MG63 (cell line): Measurements from ENCODE around the gene ALAS1. TPM values are rescaled to one million over a fixed set of nuclear protein-coding genes. Genes with fewer than 3 reads are reported as not detected.

ENCODE experiments used
- DNase-seq: peaks from one replicate; pipeline ENCODE4 v3.0.0-alpha.2; 2020
- H3K27me3 ChIP-seq: fragments of 250-450 bp; sonication (Bioruptor Pico); 2 replicates; pipeline ENCODE4 v1.5.1; 2020; ENCODE audit warnings: mild to moderate bottlenecking, moderate library complexity
- H3K36me3 ChIP-seq: fragments of 250-450 bp; sonication (Bioruptor Pico); 2 replicates; pipeline ENCODE4 v1.5.1; 2020; ENCODE audit warnings: mild to moderate bottlenecking, moderate library complexity
- H3K4me3 ChIP-seq: fragments of 250-450 bp; sonication (Bioruptor Pico); 2 replicates; pipeline ENCODE4 v1.5.1; 2020; ENCODE audit warnings: mild to moderate bottlenecking, moderate library complexity
- H3K9me3 ChIP-seq: fragments of 250-450 bp; sonication (Bioruptor Pico); 2 replicates; pipeline ENCODE4 v1.5.1; 2020; ENCODE audit warnings: mild to moderate bottlenecking, moderate library complexity
- total RNA-seq: library from RNA; depleted of rRNA; stranded (reverse); fragments of >200 nt; shearing (Covaris generic); gene quantifications from 2 replicates; pipeline ENCODE4 v1.2.3, GENCODE V29; 2014; ENCODE audit warnings: low replicate concordance

Gene ALAS1
- total RNA-seq, 1 experiment from 2014 or later = 34.0 TPM

- DNase-seq = no peak
Measured at GRCh38 chr3:52222319-52223221, 24.6 kb downstream of the ALAS1 start.

GRCh38 chr3:52223449-52224408 lies 25.8 kb downstream of the ALAS1 start:
- Histone ChIP-seq H3K4me3 (no peak overlapping the region), H3K9me3 (no peaks in the 10 kb centered on the region), H3K36me3 (no peaks in the 10 kb centered on the region), H3K27me3 (no peaks in the 10 kb centered on the region)
- no peak for DNase-seq

More at GRCh38 chr3:52222319-52223221, 24.6 kb downstream of the ALAS1 start:
- Histone ChIP-seq H3K9me3 (no peaks in the 10 kb centered on the region), H3K36me3 (no peaks in the 10 kb centered on the region), H3K27me3 (no peaks in the 10 kb centered on the region), H3K4me3 (no peak overlapping the region)

GRCh38 chr3:52225452-52226228 lies 27.7 kb downstream of the ALAS1 start, which contains the start of gene TLR9:
Gene TLR9 (minus strand): TSS chr3:52225645. CDS start chr3:52225529, 116 bp downstream.
- Histone ChIP-seq H3K4me3 (no peak within 1 kb of the TSS), H3K27me3 (no peaks in the 10 kb centered on the region), H3K9me3 (no peaks in the 10 kb centered on the region), H3K36me3 (no peaks in the 10 kb centered on the region)
- DNase-seq = no peak

GRCh38 chr3:52226229-52226817 lies 28.4 kb downstream of the ALAS1 start:
- Histone ChIP-seq H3K4me3 (no peak overlapping the region), H3K27me3 (no peaks in the 10 kb centered on the region), H3K9me3 (no peaks in the 10 kb centered on the region), H3K36me3 (peaks cover 1% of the 10 kb centered on the region; the same call in 1 of the 2 replicates)
- DNase-seq = no peak

GRCh38 chr3:52227117-52227516 lies 29.2 kb downstream of the ALAS1 start:
- Histone ChIP-seq H3K36me3 (peaks cover 3% of the 10 kb centered on the region; the same call in 1 of the 2 replicates), H3K27me3 (no peaks in the 10 kb centered on the region), H3K4me3 (no peak overlapping the region), H3K9me3 (no peaks in the 10 kb centered on the region)
- DNase-seq = no peak

- peaks cover 3% of the 10 kb centered on the region; the same call in 1 of the 2 replicates for H3K36me3 ChIP-seq
- H3K4me3 ChIP-seq = no peak overlapping the region
- H3K27me3 ChIP-seq = no peaks in the 10 kb centered on the region
- H3K9me3 ChIP-seq = no peaks in the 10 kb centered on the region
- no peak for DNase-seq
Measured at GRCh38 chr3:52227766-52228165, 29.8 kb downstream of the ALAS1 start.

GRCh38 chr3:52228266-52228665 lies 30.3 kb downstream of the ALAS1 start:
- Histone ChIP-seq H3K9me3 (no peaks in the 10 kb centered on the region), H3K36me3 (peaks cover 3% of the 10 kb centered on the region; the same call in 1 of the 2 replicates), H3K27me3 (no peaks in the 10 kb centered on the region), H3K4me3 (no peak overlapping the region)
- no peak for DNase-seq

GRCh38 chr3:52228751-52229291 lies 30.9 kb downstream of the ALAS1 start:
- Histone ChIP-seq H3K4me3 (no peak overlapping the region), H3K27me3 (no peaks in the 10 kb centered on the region), H3K9me3 (no peaks in the 10 kb centered on the region), H3K36me3 (peaks cover 3% of the 10 kb centered on the region)
- DNase-seq = no peak

- no peak overlapping the region for H3K4me3 ChIP-seq
- no peaks in the 10 kb centered on the region for H3K9me3 ChIP-seq
- H3K27me3 ChIP-seq = no peaks in the 10 kb centered on the region
- H3K36me3 ChIP-seq = peaks cover 5% of the 10 kb centered on the region
- DNase-seq = no peak
Measured at GRCh38 chr3:52229656-52230055, 31.7 kb downstream of the ALAS1 start.

- Histone ChIP-seq H3K36me3 (peaks cover 5% of the 10 kb centered on the region), H3K27me3 (no peaks in the 10 kb centered on the region), H3K4me3 (no peak overlapping the region), H3K9me3 (no peaks in the 10 kb centered on the region)
- no peak for DNase-seq
Measured at GRCh38 chr3:52230461-52230860, 32.5 kb downstream of the ALAS1 start.

- H3K9me3 ChIP-seq = no peaks in the 10 kb centered on the region
- DNase-seq = no peak
- H3K4me3 ChIP-seq = no peak overlapping the region
- peaks cover 5% of the 10 kb centered on the region for H3K36me3 ChIP-seq
- H3K27me3 ChIP-seq = no peaks in the 10 kb centered on the region
Measured at GRCh38 chr3:52230889-52231499, 33.0 kb downstream of the ALAS1 start.

- Histone ChIP-seq H3K27me3 (no peaks in the 10 kb centered on the region), H3K36me3 (peaks cover 5% of the 10 kb centered on the region), H3K4me3 (no peak overlapping the region), H3K9me3 (no peaks in the 10 kb centered on the region)
- peak; percentile 45 for DNase-seq
Measured at GRCh38 chr3:52231502-52232278, 33.7 kb downstream of the ALAS1 start.

GRCh38 chr3:52232279-52233107 lies 34.5 kb downstream of the ALAS1 start:
- Histone ChIP-seq H3K9me3 (no peaks in the 10 kb centered on the region), H3K27me3 (no peaks in the 10 kb centered on the region), H3K4me3 (no peak overlapping the region), H3K36me3 (peaks cover 5% of the 10 kb centered on the region)
- no peak for DNase-seq

- no peak for DNase-seq
- no peaks in the 10 kb centered on the region for H3K9me3 ChIP-seq
- peaks cover 5% of the 10 kb centered on the region for H3K36me3 ChIP-seq
- H3K4me3 ChIP-seq = no peak overlapping the region
- no peaks in the 10 kb centered on the region for H3K27me3 ChIP-seq
Measured at GRCh38 chr3:52233108-52233591, 35.2 kb downstream of the ALAS1 start.
